Measurements from ENCODE around the gene NODAL. TPM values are rescaled to one million over a fixed set of nuclear protein-coding genes. Genes with fewer than 3 reads are reported as not detected.

The NODAL gene
- total RNA-seq, 4 donors from 2014 or later: not detected

GRCh38 chr10:70409772-70410171, 31.7 kb downstream of the NODAL start:
- DNase-seq: no peak
- peaks cover 4 to 8% of the 10 kb centered on the region in 2 donors for H3K4me1 ChIP-seq
- H3K9me3 ChIP-seq: no peaks in the 10 kb centered on the region
- no peaks in the 10 kb centered on the region for H3K36me3 ChIP-seq
- TF ChIP-seq, protein P1, sequence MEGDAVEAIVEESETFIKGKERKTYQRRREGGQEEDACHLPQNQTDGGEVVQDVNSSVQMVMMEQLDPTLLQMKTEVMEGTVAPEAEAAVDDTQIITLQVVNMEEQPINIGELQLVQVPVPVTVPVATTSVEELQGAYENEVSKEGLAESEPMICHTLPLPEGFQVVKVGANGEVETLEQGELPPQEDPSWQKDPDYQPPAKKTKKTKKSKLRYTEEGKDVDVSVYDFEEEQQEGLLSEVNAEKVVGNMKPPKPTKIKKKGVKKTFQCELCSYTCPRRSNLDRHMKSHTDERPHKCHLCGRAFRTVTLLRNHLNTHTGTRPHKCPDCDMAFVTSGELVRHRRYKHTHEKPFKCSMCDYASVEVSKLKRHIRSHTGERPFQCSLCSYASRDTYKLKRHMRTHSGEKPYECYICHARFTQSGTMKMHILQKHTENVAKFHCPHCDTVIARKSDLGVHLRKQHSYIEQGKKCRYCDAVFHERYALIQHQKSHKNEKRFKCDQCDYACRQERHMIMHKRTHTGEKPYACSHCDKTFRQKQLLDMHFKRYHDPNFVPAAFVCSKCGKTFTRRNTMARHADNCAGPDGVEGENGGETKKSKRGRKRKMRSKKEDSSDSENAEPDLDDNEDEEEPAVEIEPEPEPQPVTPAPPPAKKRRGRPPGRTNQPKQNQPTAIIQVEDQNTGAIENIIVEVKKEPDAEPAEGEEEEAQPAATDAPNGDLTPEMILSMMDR (IDR thresholded peaks at IDR 0.05): no peak
- no peak for TF ChIP-seq POLR2A (IDR thresholded peaks at IDR 0.05)
- intact Hi-C loops (cut with DNase I; ENCODE audit: low total_unique reads): no loop called here
- H3K27ac ChIP-seq: no peak overlapping the region
- H3K27me3 ChIP-seq: no peaks in the 10 kb centered on the region
- H3K4me3 ChIP-seq: no peak overlapping the region

DNA sequence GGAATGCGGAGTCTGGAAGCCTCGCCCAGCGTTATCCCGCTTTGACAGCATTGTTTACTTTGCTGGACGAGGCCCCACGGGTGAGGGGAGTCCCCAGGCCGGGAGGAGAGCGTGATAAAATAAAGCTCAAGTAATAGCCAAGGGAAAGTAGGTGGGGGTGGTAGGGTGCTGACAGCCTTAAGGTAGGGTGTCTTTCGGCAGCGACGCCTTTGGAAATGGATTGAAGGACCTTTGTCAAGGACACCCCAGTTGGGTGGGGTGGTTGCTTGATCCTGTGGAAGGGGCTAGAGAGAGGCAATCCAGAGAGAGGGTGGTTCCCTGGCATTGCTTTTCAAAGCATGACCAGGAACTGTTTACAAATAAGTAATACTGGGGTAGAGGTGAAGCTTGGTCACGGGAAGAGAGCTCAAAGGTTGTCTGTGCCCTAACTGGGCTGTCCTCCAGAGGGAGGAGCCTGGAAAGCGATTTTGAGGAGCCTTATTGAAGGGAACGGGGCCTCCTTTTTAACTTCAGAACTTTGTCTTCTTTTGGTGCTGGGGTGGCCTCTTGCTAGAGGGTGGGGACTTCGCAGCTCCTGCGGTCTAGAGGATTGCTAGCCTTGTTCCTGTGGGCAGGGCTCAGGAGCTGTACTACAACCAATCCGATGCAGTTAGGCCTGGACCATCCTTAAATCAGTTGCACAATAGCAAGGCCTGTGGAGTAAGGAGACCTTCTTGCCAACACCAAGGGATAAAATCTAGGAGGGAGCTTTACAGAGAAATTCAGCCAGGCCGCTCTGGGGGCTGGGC, 36.2 kb downstream of the NODAL start:
- Histone ChIP-seq H3K27me3 (no peaks in the 10 kb centered on the region), H3K4me1 (peaks cover 0 to 8% of the 10 kb centered on the region in 2 donors), H3K9me3 (no peaks in the 10 kb centered on the region), H3K4me3 (peak overlapping the region; percentile 62 to 92), H3K27ac (peak overlapping the region; percentile 97), H3K36me3 (no peaks in the 10 kb centered on the region)
- TF ChIP-seq POLR2A (IDR thresholded peaks at IDR 0.05): peak; percentile 66 to 87
- TF ChIP-seq, protein P1 (IDR thresholded peaks at IDR 0.05): no peak
- peak; percentile 84 to 93 for DNase-seq
- intact Hi-C loops (cut with DNase I; ENCODE audit: low total_unique reads): no loop called here

DNA sequence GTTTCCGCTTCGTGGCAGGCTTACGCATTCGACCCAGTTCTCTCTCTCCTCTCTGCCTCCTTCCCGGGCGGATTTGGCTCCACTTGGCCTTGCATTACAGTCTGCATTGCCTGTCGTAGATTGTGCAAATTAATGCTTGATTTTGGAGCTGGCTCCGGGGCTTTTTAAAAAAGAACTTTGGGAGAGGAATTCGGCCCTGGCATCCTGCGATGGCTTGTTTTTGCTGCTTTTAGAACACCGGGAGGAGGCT, 36.8 kb downstream of the NODAL start:
- TF ChIP-seq, protein P1 (IDR thresholded peaks at IDR 0.05): no peak
- TF ChIP-seq POLR2A (IDR thresholded peaks at IDR 0.05): no peak
- intact Hi-C loops (cut with DNase I; ENCODE audit: low total_unique reads): no loop called here
- peak overlapping the region; percentile 62 to 92 for H3K4me3 ChIP-seq
- peak overlapping the region; percentile 97 for H3K27ac ChIP-seq
- no peaks in the 10 kb centered on the region for H3K36me3 ChIP-seq
- H3K27me3 ChIP-seq: no peaks in the 10 kb centered on the region
- H3K4me1 ChIP-seq: peaks cover 0 to 8% of the 10 kb centered on the region in 2 donors
- no peak for DNase-seq
- no peaks in the 10 kb centered on the region for H3K9me3 ChIP-seq

- DNase-seq: peak; percentile 99 to 100
- intact Hi-C loops (cut with DNase I; ENCODE audit: low total_unique reads): no loop called here
Measured at GRCh38 chr10:70404036-70404786, 37.3 kb downstream of the NODAL start, which contains the start of gene EIF4EBP2. Gene EIF4EBP2, plus strand, starts transcription at chr10:70404145. Its CDS starts 257 bp downstream, at chr10:70404402.

More at GRCh38 chr10:70404036-70404786, 37.3 kb downstream of the NODAL start, which contains the start of gene EIF4EBP2:
- no peaks in the 10 kb centered on the region for H3K36me3 ChIP-seq
- peak within 1 kb of the TSS; percentile 62 to 92 for H3K4me3 ChIP-seq
- H3K9me3 ChIP-seq: no peaks in the 10 kb centered on the region
- peaks cover 0 to 8% of the 10 kb centered on the region in 2 donors for H3K4me1 ChIP-seq
- peak within 1 kb of the TSS; percentile 97 for H3K27ac ChIP-seq
- TF ChIP-seq, protein P1 (IDR thresholded peaks at IDR 0.05): peak in 2 of 4 experiments; percentile 12 to 15
- TF ChIP-seq POLR2A (IDR thresholded peaks at IDR 0.05): peak; percentile 97 to 99
- no peaks in the 10 kb centered on the region for H3K27me3 ChIP-seq
